Measurements from ENCODE around the gene MRRF. TPM values are rescaled to one million over a fixed set of nuclear protein-coding genes. Genes with fewer than 3 reads are reported as not detected.

The MRRF gene
- total RNA-seq, 4 donors from 2014 or later: 23.5 to 44.7 (median 38.9) TPM

DNA sequence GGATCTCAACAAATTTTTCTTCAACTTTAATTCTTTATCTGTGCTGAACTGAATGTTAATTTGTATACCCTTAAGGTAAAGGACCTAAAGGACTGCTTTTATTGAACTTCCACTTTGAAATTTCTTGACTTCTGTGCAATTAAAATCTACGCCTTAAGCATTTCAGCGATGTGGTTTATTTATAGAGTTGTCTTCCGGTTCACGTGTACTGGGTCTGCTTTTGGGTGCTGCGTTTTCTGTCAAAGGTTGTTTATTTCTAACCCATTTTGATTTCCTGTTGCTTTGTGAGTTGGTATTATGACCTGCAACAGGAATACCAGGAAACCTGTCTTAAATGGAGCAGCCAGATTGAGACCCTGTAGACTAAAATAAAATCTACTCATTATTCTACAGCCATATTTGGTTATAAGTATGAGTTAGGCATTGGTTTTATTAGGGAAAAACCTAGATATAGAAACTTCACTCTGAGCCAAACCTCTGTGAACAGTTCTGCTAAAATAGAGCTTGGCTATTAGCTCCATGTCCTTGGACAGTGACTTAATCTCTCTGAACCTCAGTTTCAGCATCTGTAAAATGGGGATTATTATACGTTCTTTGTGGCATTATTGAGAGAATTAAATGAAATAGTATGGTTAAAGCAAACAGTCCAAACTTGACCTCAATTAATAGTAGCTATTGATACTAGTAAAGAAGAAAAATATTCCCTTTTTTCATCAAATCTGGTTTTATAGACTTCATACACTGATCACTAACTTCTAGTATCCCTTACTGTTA, 3.5 kb downstream of the MRRF start:
- intact Hi-C loops (cut with DNase I; ENCODE audit: low total_unique reads): no loop called here

DNA sequence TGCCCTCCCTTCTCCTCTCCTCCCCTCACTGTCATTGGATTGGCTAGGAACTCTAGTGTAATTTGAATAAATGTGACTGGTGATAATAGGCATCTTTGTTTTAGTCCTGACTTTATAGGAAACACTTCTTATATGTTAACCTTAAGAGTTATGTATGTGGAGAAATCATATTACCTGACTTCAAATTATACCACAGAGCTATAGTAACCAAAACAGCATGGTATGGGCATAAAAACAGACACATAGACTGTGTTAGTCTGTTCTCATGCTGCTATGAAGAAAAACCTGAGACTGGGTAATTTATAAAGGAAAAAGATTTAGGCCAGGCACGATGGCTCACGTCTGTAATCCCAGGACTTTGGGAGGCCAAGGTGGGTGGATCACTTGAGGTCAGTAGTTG, 9.4 kb downstream of the MRRF start:
- Histone ChIP-seq H3K9me3 (peaks cover 0 to 12% of the 10 kb centered on the region in 2 donors), H3K36me3 (no peaks in the 10 kb centered on the region), H3K27me3 (no peaks in the 10 kb centered on the region), H3K4me3 (no peak overlapping the region), H3K27ac (no peak overlapping the region), H3K4me1 (no peaks in the 10 kb centered on the region)
- intact Hi-C loops (cut with DNase I; ENCODE audit: low total_unique reads): no loop called here
- no peak for DNase-seq
- no peak for TF ChIP-seq POLR2A (IDR thresholded peaks at IDR 0.05)
- TF ChIP-seq, protein P1, sequence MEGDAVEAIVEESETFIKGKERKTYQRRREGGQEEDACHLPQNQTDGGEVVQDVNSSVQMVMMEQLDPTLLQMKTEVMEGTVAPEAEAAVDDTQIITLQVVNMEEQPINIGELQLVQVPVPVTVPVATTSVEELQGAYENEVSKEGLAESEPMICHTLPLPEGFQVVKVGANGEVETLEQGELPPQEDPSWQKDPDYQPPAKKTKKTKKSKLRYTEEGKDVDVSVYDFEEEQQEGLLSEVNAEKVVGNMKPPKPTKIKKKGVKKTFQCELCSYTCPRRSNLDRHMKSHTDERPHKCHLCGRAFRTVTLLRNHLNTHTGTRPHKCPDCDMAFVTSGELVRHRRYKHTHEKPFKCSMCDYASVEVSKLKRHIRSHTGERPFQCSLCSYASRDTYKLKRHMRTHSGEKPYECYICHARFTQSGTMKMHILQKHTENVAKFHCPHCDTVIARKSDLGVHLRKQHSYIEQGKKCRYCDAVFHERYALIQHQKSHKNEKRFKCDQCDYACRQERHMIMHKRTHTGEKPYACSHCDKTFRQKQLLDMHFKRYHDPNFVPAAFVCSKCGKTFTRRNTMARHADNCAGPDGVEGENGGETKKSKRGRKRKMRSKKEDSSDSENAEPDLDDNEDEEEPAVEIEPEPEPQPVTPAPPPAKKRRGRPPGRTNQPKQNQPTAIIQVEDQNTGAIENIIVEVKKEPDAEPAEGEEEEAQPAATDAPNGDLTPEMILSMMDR (IDR thresholded peaks at IDR 0.05): no peak

More for the DNA sequence above, 3.5 kb downstream of the MRRF start:
- Histone ChIP-seq H3K36me3 (no peaks in the 10 kb centered on the region), H3K4me1 (peaks cover 9 to 10% of the 10 kb centered on the region in 2 donors), H3K4me3 (no peak overlapping the region), H3K9me3 (no peaks in the 10 kb centered on the region), H3K27ac (no peak overlapping the region), H3K27me3 (no peaks in the 10 kb centered on the region)
- no peak for DNase-seq
- TF ChIP-seq POLR2A (IDR thresholded peaks at IDR 0.05): no peak
- TF ChIP-seq, protein P1 (IDR thresholded peaks at IDR 0.05): no peak

DNA sequence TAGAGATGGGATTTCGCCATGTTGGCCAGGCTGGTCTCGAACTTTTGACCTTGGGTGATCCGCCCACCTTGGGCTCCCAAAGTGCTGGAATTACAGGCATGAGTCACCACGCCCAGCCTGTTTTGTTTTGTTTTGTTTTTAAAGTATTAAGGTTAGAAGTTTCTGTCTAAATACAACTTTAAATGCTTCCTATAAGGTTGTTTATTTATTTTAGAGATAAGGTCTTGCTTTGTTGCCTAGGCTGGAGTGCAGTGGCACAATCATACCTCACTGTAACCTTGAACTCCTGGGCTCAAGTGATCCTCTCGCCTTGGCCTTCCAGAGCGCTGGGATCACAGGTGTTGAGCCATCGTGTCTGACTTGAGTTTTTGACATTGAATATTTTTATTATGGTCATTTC, 11.4 kb downstream of the MRRF start:
- intact Hi-C loops (cut with DNase I; ENCODE audit: low total_unique reads): no loop called here
- Histone ChIP-seq H3K4me3 (no peak overlapping the region), H3K27me3 (no peaks in the 10 kb centered on the region), H3K36me3 (no peaks in the 10 kb centered on the region), H3K27ac (no peak overlapping the region), H3K9me3 (peaks cover 0 to 12% of the 10 kb centered on the region in 2 donors), H3K4me1 (no peaks in the 10 kb centered on the region)
- no peak for DNase-seq
- no peak for TF ChIP-seq POLR2A (IDR thresholded peaks at IDR 0.05)

DNA sequence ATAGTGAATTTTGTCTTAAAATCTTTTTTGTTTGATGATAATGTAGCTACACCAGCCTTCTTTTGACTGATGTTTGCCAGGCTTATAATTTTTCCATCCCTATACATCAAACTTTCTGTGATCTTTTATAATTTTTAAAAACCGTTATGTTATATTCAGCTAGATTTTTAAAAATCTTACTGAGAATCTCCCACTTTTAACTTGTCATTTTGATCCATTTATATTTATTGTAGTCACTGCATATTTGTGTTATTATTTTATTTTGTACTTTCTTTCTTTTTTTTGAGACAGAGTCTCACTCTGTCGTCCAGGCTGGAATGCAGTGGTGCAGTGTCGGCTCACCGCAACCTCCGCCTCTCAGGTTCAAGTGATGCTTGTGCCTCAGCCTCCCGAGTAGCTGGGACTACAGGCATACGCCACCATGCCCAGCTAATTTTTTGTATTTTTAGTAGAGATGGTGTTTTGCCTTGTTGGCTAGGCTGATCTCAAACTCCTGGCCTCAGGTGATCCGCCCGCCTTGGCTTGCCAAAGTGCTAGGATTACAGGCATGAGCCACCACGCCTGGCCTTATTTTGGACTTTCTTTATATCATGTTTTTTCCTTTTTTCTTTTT, 12.7 kb downstream of the MRRF start:
- intact Hi-C loops (cut with DNase I; ENCODE audit: low total_unique reads): no loop called here
- H3K27ac ChIP-seq: no peak overlapping the region
- no peaks in the 10 kb centered on the region for H3K4me1 ChIP-seq
- DNase-seq: no peak
- peaks cover 0 to 12% of the 10 kb centered on the region in 2 donors for H3K9me3 ChIP-seq
- H3K4me3 ChIP-seq: no peak overlapping the region
- no peaks in the 10 kb centered on the region for H3K27me3 ChIP-seq
- TF ChIP-seq POLR2A (IDR thresholded peaks at IDR 0.05): no peak
- TF ChIP-seq, protein P1 (IDR thresholded peaks at IDR 0.05): no peak
- H3K36me3 ChIP-seq: no peaks in the 10 kb centered on the region

DNA sequence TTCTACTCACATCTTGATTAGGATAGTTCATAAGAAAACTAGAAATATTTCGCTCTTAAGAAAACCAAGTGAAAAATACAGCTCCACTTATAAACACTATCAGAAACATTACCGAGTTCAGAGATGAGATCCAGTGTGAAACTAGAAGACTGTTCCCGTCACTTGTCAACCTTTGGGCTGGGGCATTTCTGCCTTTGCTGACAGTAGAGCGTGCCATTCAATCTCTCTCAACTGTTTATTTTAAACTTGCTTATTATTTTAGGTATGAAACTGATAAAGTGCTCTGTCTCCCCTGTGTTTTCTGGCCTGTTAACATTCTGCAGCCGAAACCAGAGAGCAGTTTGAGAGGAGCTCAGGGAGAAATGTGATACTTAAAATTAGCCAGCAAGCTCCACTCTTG, 16.7 kb downstream of the MRRF start:
- Histone ChIP-seq H3K4me3 (no peak overlapping the region), H3K27me3 (no peaks in the 10 kb centered on the region), H3K4me1 (no peaks in the 10 kb centered on the region), H3K9me3 (peaks cover 0 to 12% of the 10 kb centered on the region in 2 donors), H3K36me3 (no peaks in the 10 kb centered on the region), H3K27ac (no peak overlapping the region)
- intact Hi-C loops (cut with DNase I; ENCODE audit: low total_unique reads): no loop called here
- no peak for DNase-seq
- no peak for TF ChIP-seq POLR2A (IDR thresholded peaks at IDR 0.05)
- TF ChIP-seq, protein P1 (IDR thresholded peaks at IDR 0.05): no peak

All from uterus (tissue), 4 donors.